CD14-positive monocyte (primary cell): ENCODE data around the gene GJA5. TPM values are rescaled to one million over a fixed set of nuclear protein-coding genes. Genes with fewer than 3 reads are reported as not detected.

Experiments used
- DNase-seq, 3 donors: peaks; one replicate each; pipeline ENCODE4 v3.0.0-alpha.2; 2011 to 2022
- H2AFZ ChIP-seq: 2 replicates; pipeline ENCODE4 v1.6.0; 2012; ENCODE audit warnings: mild to moderate bottlenecking, low read depth, low read length, inconsistent platforms; ENCODE audit not compliant: insufficient read depth, poor library complexity, severe bottlenecking
- H3K27ac ChIP-seq, 2 donors: 1 replicate in 1 of 2; 2 replicates in 1 of 2; pipeline ENCODE4 v1.5.1; 2012 to 2013; ENCODE audit warnings: low read length in 2 of 2, control low read depth in 1 of 2, inconsistent platforms in 1 of 2, low read depth in 1 of 2, mild to moderate bottlenecking in 1 of 2
- H3K27me3 ChIP-seq, 2 donors: one replicate each; pipeline versions ENCODE4 v1.6.0 to v1.6.1; 2011 to 2013; ENCODE audit warnings: low read length in 2 of 2; ENCODE audit not compliant: control insufficient read depth in 2 of 2, insufficient read depth in 2 of 2
- H3K36me3 ChIP-seq, 2 donors: replicated peaks in 1 of 2; 1 replicate in 1 of 2; 2 replicates in 1 of 2; pipeline versions ENCODE4 v1.5.1 to v1.6.1; 2012 to 2013; ENCODE audit warnings: low read length in 2 of 2, control low read depth in 1 of 2, inconsistent platforms in 1 of 2, mild to moderate bottlenecking in 1 of 2; ENCODE audit not compliant: insufficient read depth in 2 of 2, control insufficient read depth in 1 of 2
- H3K4me1 ChIP-seq, 2 donors: 1 replicate in 1 of 2; 2 replicates in 1 of 2; pipeline versions ENCODE4 v1.5.1 to v1.6.1; 2012 to 2013; ENCODE audit warnings: low read length in 2 of 2, control low read depth in 1 of 2, inconsistent platforms in 1 of 2, mild to moderate bottlenecking in 1 of 2, moderate library complexity in 1 of 2; ENCODE audit not compliant: insufficient read depth in 2 of 2, control insufficient read depth in 1 of 2
- H3K4me2 ChIP-seq: replicated peaks from 2 replicates; pipeline ENCODE3; 2012; ENCODE audit warnings: low read length, moderate library complexity, mild to moderate bottlenecking; ENCODE audit not compliant: poor library complexity, severe bottlenecking; ENCODE audit errors: extremely low read depth
- H3K4me3 ChIP-seq, 3 experiments: fragments of 200-600 bp in 1 of 3; sonication (generic) in 1 of 3; replicated peaks in 1 of 3; 1 replicate in 2 of 3; 2 replicates in 1 of 3; pipeline ENCODE4 v1.5.1; 2011 to 2013; ENCODE audit warnings: low read length in 3 of 3, mild to moderate bottlenecking in 3 of 3, control low read depth in 2 of 3, low read depth in 2 of 3, inconsistent platforms in 1 of 3, moderate library complexity in 1 of 3
- H3K79me2 ChIP-seq: 2 replicates; pipeline ENCODE4 v1.6.0; 2012; ENCODE audit warnings: mild to moderate bottlenecking, control low read depth, inconsistent platforms, low read length, moderate library complexity; ENCODE audit not compliant: insufficient read depth
- H3K9ac ChIP-seq: 2 replicates; pipeline ENCODE4 v1.6.0; 2017; ENCODE audit warnings: low read length, mild to moderate bottlenecking; ENCODE audit not compliant: insufficient read depth, poor library complexity, severe bottlenecking
- H3K9me3 ChIP-seq, 2 donors: replicated peaks in 1 of 2; 1 replicate in 1 of 2; 2 replicates in 1 of 2; pipeline versions ENCODE4 v1.5.1 to v1.6.1; 2012 to 2013; ENCODE audit warnings: low read length in 2 of 2, control low read depth in 1 of 2; ENCODE audit not compliant: control insufficient read depth in 1 of 2, insufficient read depth in 1 of 2
- H4K20me1 ChIP-seq: 2 replicates; pipeline ENCODE4 v1.6.0; 2012; ENCODE audit warnings: mild to moderate bottlenecking, low read length, control low read depth, moderate library complexity; ENCODE audit not compliant: insufficient read depth
- H3K27ac Mint-ChIP-seq, 7 donors: one replicate each; pipeline ENCODE4 v1.8.0; 2020; ENCODE audit warnings: mild to moderate bottlenecking in 7 of 7, mixed read lengths in 7 of 7, moderate library complexity in 6 of 7, inconsistent platforms in 2 of 7
- H3K27me3 Mint-ChIP-seq, 3 donors: one replicate each; pipeline ENCODE4 v1.8.0; 2021 to 2022; ENCODE audit warnings: low read depth in 3 of 3, mild to moderate bottlenecking in 3 of 3, mixed read lengths in 3 of 3, moderate library complexity in 3 of 3, inconsistent platforms in 1 of 3
- H3K36me3 Mint-ChIP-seq, 2 donors: one replicate each; pipeline ENCODE4 v1.8.0; 2020; ENCODE audit warnings: mixed read lengths in 2 of 2, inconsistent platforms in 1 of 2, mild to moderate bottlenecking in 1 of 2
- H3K4me1 Mint-ChIP-seq: one replicate; pipeline ENCODE4 v1.8.0; 2020; ENCODE audit warnings: mild to moderate bottlenecking, mixed read lengths
- H3K4me3 Mint-ChIP-seq, 2 donors: one replicate each; pipeline ENCODE4 v1.8.0; 2020; ENCODE audit warnings: mild to moderate bottlenecking in 2 of 2, mixed read lengths in 2 of 2, moderate library complexity in 1 of 2
- H3K9me3 Mint-ChIP-seq, 7 donors: one replicate each; pipeline ENCODE4 v1.8.0; 2020 to 2022; ENCODE audit warnings: mixed read lengths in 7 of 7, mild to moderate bottlenecking in 6 of 7, moderate library complexity in 6 of 7, inconsistent platforms in 2 of 7
- WGBS: methylation state at CpG from one replicate; pipeline ENCODE4 v1.1.5; 2013; ENCODE audit warnings: missing lambda C conversion rate; ENCODE audit not compliant: insufficient coverage; 5-methylcytosine and 5-hydroxymethylcytosine counted together
- intact Hi-C, 2 donors: fragments of 100-400 bp; cut with micrococcal nuclease; formaldehyde crosslinking; loops; one replicate each; pipeline versions ENCODE4 v1.15.0 to v1.15.1; 2023
- polyA plus RNA-seq, 3 donors: library from polyadenylated mRNA; depleted of rRNA in 1 of 3; unstranded in 2 of 3; stranded (reverse) in 1 of 3; fragments of 300-500 nt in 2 of 3; fragments of >200 nt in 1 of 3; fragmentation: Illumina TruSeq in 2 of 3; gene quantifications; 1 replicate in 2 of 3; 2 replicates in 1 of 3; pipeline ENCODE4 v1.2.3, GENCODE V29; 2012 to 2021
- TF ChIP-seq, protein P1 (sequence below): fragments of 200-600 bp; IDR thresholded peaks from one replicate; pipeline ENCODE4 v1.8.0; 2022; ENCODE audit warnings: antibody characterized with exemption, mild to moderate bottlenecking

GJA5 gene
- polyA plus RNA-seq, 3 donors: not detected

DNA sequence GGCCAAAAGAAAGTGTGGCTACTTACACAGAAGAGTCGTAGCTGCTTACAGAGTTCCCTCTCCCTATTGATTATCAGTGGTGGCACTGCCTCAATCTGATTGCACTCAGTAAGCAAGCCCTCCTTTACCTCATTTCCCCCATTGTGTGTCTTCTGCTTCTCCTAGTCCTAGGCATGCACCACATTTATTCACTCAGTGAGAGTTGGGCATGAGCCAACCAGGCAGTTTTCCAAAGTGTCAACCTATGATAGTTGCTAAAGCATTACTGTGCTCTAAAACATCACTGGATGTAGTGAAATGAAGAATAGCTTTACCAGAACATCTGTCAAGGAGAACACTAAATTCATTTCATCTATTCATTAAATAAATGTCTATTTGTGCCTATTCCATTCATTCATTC lies 19.3 kb downstream of the GJA5 start:
- Mint-ChIP-seq H3K27ac (no peak overlapping the region), H3K9me3 (peaks cover 0 to 3% (median 0%) of the 10 kb centered on the region in 7 donors), H3K36me3 (no peaks in the 10 kb centered on the region), H3K4me1 (no peaks in the 10 kb centered on the region), H3K27me3 (peaks cover 0 to 3% (median 2%) of the 10 kb centered on the region in 3 donors), H3K4me3 (no peak overlapping the region)
- 100% methylated on average over 1 of the region's 1 CpG for WGBS
- H3K9me3 ChIP-seq: no peaks in the 10 kb centered on the region
- H3K9ac ChIP-seq: no peak overlapping the region
- H2AFZ ChIP-seq: no peak overlapping the region
- no peaks in the 10 kb centered on the region for H4K20me1 ChIP-seq
- H3K36me3 ChIP-seq: no peaks in the 10 kb centered on the region
- TF ChIP-seq, protein P1, sequence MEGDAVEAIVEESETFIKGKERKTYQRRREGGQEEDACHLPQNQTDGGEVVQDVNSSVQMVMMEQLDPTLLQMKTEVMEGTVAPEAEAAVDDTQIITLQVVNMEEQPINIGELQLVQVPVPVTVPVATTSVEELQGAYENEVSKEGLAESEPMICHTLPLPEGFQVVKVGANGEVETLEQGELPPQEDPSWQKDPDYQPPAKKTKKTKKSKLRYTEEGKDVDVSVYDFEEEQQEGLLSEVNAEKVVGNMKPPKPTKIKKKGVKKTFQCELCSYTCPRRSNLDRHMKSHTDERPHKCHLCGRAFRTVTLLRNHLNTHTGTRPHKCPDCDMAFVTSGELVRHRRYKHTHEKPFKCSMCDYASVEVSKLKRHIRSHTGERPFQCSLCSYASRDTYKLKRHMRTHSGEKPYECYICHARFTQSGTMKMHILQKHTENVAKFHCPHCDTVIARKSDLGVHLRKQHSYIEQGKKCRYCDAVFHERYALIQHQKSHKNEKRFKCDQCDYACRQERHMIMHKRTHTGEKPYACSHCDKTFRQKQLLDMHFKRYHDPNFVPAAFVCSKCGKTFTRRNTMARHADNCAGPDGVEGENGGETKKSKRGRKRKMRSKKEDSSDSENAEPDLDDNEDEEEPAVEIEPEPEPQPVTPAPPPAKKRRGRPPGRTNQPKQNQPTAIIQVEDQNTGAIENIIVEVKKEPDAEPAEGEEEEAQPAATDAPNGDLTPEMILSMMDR: no peak
- H3K27me3 ChIP-seq: no peaks in the 10 kb centered on the region
- H3K27ac ChIP-seq: no peak overlapping the region
- intact Hi-C loops: no loop called here
- no peaks in the 10 kb centered on the region for H3K79me2 ChIP-seq
- DNase-seq: no peak
- H3K4me2 ChIP-seq: no peak overlapping the region
- no peaks in the 10 kb centered on the region for H3K4me1 ChIP-seq
- H3K4me3 ChIP-seq: no peak overlapping the region

DNA sequence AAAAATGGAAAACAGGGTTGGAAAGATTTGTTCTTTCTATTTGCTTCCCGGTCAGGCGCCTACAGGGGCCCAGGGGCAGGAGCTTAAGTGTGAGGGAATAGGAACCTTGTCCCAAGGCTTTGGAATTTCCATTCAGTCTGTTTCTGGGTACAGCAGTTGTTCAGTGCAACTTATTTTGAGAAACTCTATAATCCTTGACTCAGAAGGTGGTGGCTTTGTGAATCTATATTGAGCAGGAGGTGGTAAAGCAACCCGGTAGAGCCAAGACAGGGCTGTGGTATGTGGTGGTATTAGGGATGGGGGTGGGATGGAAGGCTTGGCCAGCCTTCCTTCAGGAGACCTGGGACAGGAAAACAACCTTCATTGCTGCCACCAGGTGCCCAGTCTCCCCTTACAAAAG lies 20.0 kb downstream of the GJA5 start:
- Histone ChIP-seq H3K9ac (no peak overlapping the region), H3K9me3 (no peaks in the 10 kb centered on the region), H3K36me3 (no peaks in the 10 kb centered on the region), H3K79me2 (no peaks in the 10 kb centered on the region), H3K4me2 (no peak overlapping the region), H3K27ac (no peak overlapping the region), H4K20me1 (no peaks in the 10 kb centered on the region), H2AFZ (no peak overlapping the region), H3K4me1 (no peaks in the 10 kb centered on the region), H3K4me3 (no peak overlapping the region), H3K27me3 (no peaks in the 10 kb centered on the region)
- H3K9me3 Mint-ChIP-seq: peaks cover 0 to 3% (median 0%) of the 10 kb centered on the region in 7 donors
- peaks cover 0 to 3% (median 2%) of the 10 kb centered on the region in 3 donors for H3K27me3 Mint-ChIP-seq
- no peak overlapping the region for H3K4me3 Mint-ChIP-seq
- DNase-seq: no peak
- TF ChIP-seq, protein P1: no peak
- no peak overlapping the region for H3K27ac Mint-ChIP-seq
- intact Hi-C loops: no loop called here
- 96% methylated on average over 3 of the region's 3 CpGs for WGBS
- no peaks in the 10 kb centered on the region for H3K4me1 Mint-ChIP-seq
- H3K36me3 Mint-ChIP-seq: no peaks in the 10 kb centered on the region
